ENCODE results near the gene PTCD2. TPM values are rescaled to one million over a fixed set of nuclear protein-coding genes. Genes with fewer than 3 reads are reported as not detected.

The PTCD2 gene
- total and polyA plus RNA-seq, 9 of the 15 experiments (the other 6 are each of a cell fraction or from before 2014, with no cell fraction given) = 11.9 to 28.5 (median 18.6) TPM

- DNase-seq (ENCODE audit: extremely low read depth in 1 of 4, low spot score in 3 of 4) (no peak), ATAC-seq (no peak), FAIRE-seq (peak; percentile 52)
- no peaks in the 10 kb centered on the region for H3K79me2 ChIP-seq (ENCODE audit: control insufficient read depth, insufficient read depth, low read length)
- peaks cover 28% of the 10 kb centered on the region; the same call in 2 of the 3 replicates for H3K36me3 ChIP-seq (ENCODE audit: control insufficient read depth, insufficient read depth, low read length)
- no peaks in the 10 kb centered on the region for H3K27me3 ChIP-seq (ENCODE audit: control insufficient read depth in 2 of 2, insufficient read depth in 2 of 2, low read length in 2 of 2)
- H2AFZ ChIP-seq (ENCODE audit: low read depth, low read length) = no peak overlapping the region
- no peaks in the 10 kb centered on the region for H3K9me1 ChIP-seq (ENCODE audit: control insufficient read depth, insufficient read depth, low read length)
- no peaks in the 10 kb centered on the region for H3K9me3 ChIP-seq (replicated peaks; ENCODE audit: control insufficient read depth, insufficient read depth, low read depth, low read length)
- no peaks in the 10 kb centered on the region for H4K20me1 ChIP-seq (replicated peaks; ENCODE audit: control insufficient read depth, insufficient read depth, low read length)
- H3K4me3 ChIP-seq = no peak overlapping the region
- H3K4me1 ChIP-seq (replicated peaks in 1 of 2; ENCODE audit: control insufficient read depth in 2 of 2, insufficient read depth in 2 of 2, low read length in 2 of 2) = no peaks in the 10 kb centered on the region
- 75% methylated on average over 4 of the region's 4 CpGs for WGBS (ENCODE audit: insufficient coverage, low coverage, missing lambda C conversion rate)
- no peak overlapping the region for H3K4me2 ChIP-seq (ENCODE audit: insufficient read depth, low read length)
- POLR2A ChIA-PET = no interaction called here
- H3K9ac ChIP-seq (ENCODE audit: insufficient read depth in 1 of 2, low read depth in 2 of 2, low read length in 2 of 2) = no peak overlapping the region
- no TSS peak for BruUV-seq (replicated peaks)
- TF ChIP-seq ASH1L (IDR thresholded peaks at IDR 0.05; ENCODE audit: borderline replicate concordance, low read depth, partially characterized antibody) = no peak
- TF ChIP-seq LARP7 (IDR thresholded peaks at IDR 0.05) = no peak
- TF ChIP-seq ELK1 (CRISPR knock-in tag; IDR thresholded peaks at IDR 0.05) = no peak
- TF ChIP-seq ATF3 (IDR thresholded peaks at IDR 0.05) = peak; percentile 29; the same call in 1 of the 2 replicates
- no peak for TF ChIP-seq ATF3 (CRISPR knock-in tag; conservative IDR thresholded peaks at IDR 0.05)
- TF ChIP-seq THAP12 (CRISPR knock-in tag; IDR thresholded peaks at IDR 0.05) = no peak
- no peak for TF ChIP-seq TBP (optimal IDR thresholded peaks at IDR 0.05; ENCODE audit: low read depth, low read length)
- TF ChIP-seq C11orf30 (IDR thresholded peaks at IDR 0.05; ENCODE audit: low read depth) = no peak
- no peak for TF ChIP-seq RBM17 (IDR thresholded peaks at IDR 0.05; ENCODE audit: borderline replicate concordance, low read depth, low read length)
- TF ChIP-seq FOSL1 (tag; conservative IDR thresholded peaks at IDR 0.05) = peak; percentile 65
- no peak for TF ChIP-seq ZNF449 (CRISPR knock-in tag; IDR thresholded peaks at IDR 0.05)
- CTCF ChIA-PET (ENCODE audit: low intra/inter-chr PET ratio) = no interaction called here
- no peak overlapping the region for H3K27ac ChIP-seq (ENCODE audit: extremely low read depth, low read depth, low read length)
- intact Hi-C loops (cut with micrococcal nuclease) = no loop called here
- in situ Hi-C loops (cut with MboI) = no loop called here
Observed at GRCh38 chr5:72347801-72348308, 27.7 kb downstream of the PTCD2 start.
